Naive thymus-derived CD4-positive, alpha-beta T cell (primary cell): ENCODE data around the gene PNLIPRP2. TPM values are rescaled to one million over a fixed set of nuclear protein-coding genes. Genes with fewer than 3 reads are reported as not detected.

ENCODE experiments used
- ATAC-seq: fragments of 150-1000 bp; cut with Tn5 transposase; 2 replicates; pipeline ENCODE4 v1.10.0; 2021; ENCODE audit warnings: mild to moderate bottlenecking, moderate library complexity
- CTCF ChIA-PET: fragments of 350-600 bp; sonication (Branson Sonifier 250); formaldehyde crosslinking; loops from one replicate; lab custom pipeline; 2021; ENCODE audit warnings: antibody characterized with exemption; lab: Charles Lee
- POLR2A ChIA-PET: fragments of 350-600 bp; sonication (Branson Sonifier 250); formaldehyde crosslinking; loops from one replicate; lab custom pipeline; 2021; ENCODE audit warnings: antibody characterized with exemption, inconsistent platforms; lab: Charles Lee
- DNase-seq, 9 donors: peaks; one replicate each; pipeline versions ENCODE4 v3.0.0 to v3.0.0-alpha.2; 2020 to 2022; ENCODE audit warnings: mixed read lengths in 1 of 9
- H3K27ac ChIP-seq: one replicate; pipeline ENCODE4 v1.7.0; 2013; ENCODE audit warnings: mild to moderate bottlenecking, low read depth, low read length, moderate library complexity
- H3K27me3 ChIP-seq, 2 donors: one replicate each; pipeline ENCODE4 v1.7.0; 2013; ENCODE audit warnings: low read length in 2 of 2, mild to moderate bottlenecking in 2 of 2, moderate library complexity in 2 of 2; ENCODE audit not compliant: control insufficient read depth in 2 of 2, insufficient read depth in 2 of 2
- H3K36me3 ChIP-seq, 3 experiments: 1 replicate in 2 of 3; 2 replicates in 1 of 3; pipeline ENCODE4 v1.7.0; 2013; ENCODE audit warnings: low read length in 3 of 3, mild to moderate bottlenecking in 3 of 3, moderate library complexity in 1 of 3; ENCODE audit not compliant: insufficient read depth in 3 of 3, control insufficient read depth in 2 of 3
- H3K4me1 ChIP-seq, 2 donors: one replicate each; pipeline ENCODE4 v1.7.0; 2013; ENCODE audit warnings: low read length in 2 of 2, mild to moderate bottlenecking in 2 of 2, moderate library complexity in 1 of 2; ENCODE audit not compliant: control insufficient read depth in 2 of 2, insufficient read depth in 2 of 2
- H3K4me3 ChIP-seq: 2 replicates; pipeline ENCODE4 v1.7.0; 2013; ENCODE audit warnings: mild to moderate bottlenecking, low read length
- H3K9me3 ChIP-seq, 3 experiments: 1 replicate in 2 of 3; 2 replicates in 1 of 3; pipeline ENCODE4 v1.7.0; 2013; ENCODE audit warnings: low read length in 3 of 3; ENCODE audit not compliant: control insufficient read depth in 2 of 3
- H3K27ac Mint-ChIP-seq, 9 donors: one replicate each; pipeline ENCODE4 v1.8.0; 2020 to 2022; ENCODE audit warnings: mixed read lengths in 9 of 9, mild to moderate bottlenecking in 8 of 9, moderate library complexity in 5 of 9, inconsistent platforms in 2 of 9
- H3K27me3 Mint-ChIP-seq, 5 donors: one replicate each; pipeline ENCODE4 v1.8.0; 2021 to 2022; ENCODE audit warnings: mixed read lengths in 5 of 5, mild to moderate bottlenecking in 1 of 5
- H3K36me3 Mint-ChIP-seq, 5 donors: one replicate each; pipeline ENCODE4 v1.8.0; 2020 to 2022; ENCODE audit warnings: mixed read lengths in 5 of 5, mild to moderate bottlenecking in 3 of 5, inconsistent platforms in 1 of 5
- H3K4me1 Mint-ChIP-seq, 7 donors: one replicate each; pipeline ENCODE4 v1.8.0; 2020 to 2022; ENCODE audit warnings: mixed read lengths in 7 of 7, mild to moderate bottlenecking in 3 of 7, inconsistent platforms in 1 of 7
- H3K4me3 Mint-ChIP-seq, 10 donors: one replicate each; pipeline ENCODE4 v1.8.0; 2020 to 2022; ENCODE audit warnings: mild to moderate bottlenecking in 10 of 10, mixed read lengths in 10 of 10, moderate library complexity in 6 of 10, inconsistent platforms in 2 of 10
- H3K9me3 Mint-ChIP-seq, 11 donors: one replicate each; pipeline ENCODE4 v1.8.0; 2020 to 2022; ENCODE audit warnings: mixed read lengths in 11 of 11, mild to moderate bottlenecking in 4 of 11, inconsistent platforms in 1 of 11, moderate library complexity in 1 of 11
- intact Hi-C, 2 donors: fragments of 100-400 bp; cut with micrococcal nuclease; formaldehyde crosslinking; loops; one replicate each; pipeline ENCODE4 v1.15.1; 2023
- polyA plus RNA-seq, 2 donors: library from polyadenylated mRNA; unstranded; fragments of 300-500 nt; fragmentation: Illumina TruSeq; gene quantifications; one replicate each; pipeline ENCODE4 v1.2.3, GENCODE V29; 2021
- total RNA-seq, 6 experiments: library from RNA in 5 of 6; stranded (reverse) in 5 of 6; gene quantifications; 1 replicate in 5 of 6; 2 replicates in 1 of 6; pipeline ENCODE4 v1.2.3 and lab custom pipeline; 2021 to 2026

PNLIPRP2 gene
- total and polyA plus RNA-seq, 7 experiments from 2014 or later: not detected

DNA sequence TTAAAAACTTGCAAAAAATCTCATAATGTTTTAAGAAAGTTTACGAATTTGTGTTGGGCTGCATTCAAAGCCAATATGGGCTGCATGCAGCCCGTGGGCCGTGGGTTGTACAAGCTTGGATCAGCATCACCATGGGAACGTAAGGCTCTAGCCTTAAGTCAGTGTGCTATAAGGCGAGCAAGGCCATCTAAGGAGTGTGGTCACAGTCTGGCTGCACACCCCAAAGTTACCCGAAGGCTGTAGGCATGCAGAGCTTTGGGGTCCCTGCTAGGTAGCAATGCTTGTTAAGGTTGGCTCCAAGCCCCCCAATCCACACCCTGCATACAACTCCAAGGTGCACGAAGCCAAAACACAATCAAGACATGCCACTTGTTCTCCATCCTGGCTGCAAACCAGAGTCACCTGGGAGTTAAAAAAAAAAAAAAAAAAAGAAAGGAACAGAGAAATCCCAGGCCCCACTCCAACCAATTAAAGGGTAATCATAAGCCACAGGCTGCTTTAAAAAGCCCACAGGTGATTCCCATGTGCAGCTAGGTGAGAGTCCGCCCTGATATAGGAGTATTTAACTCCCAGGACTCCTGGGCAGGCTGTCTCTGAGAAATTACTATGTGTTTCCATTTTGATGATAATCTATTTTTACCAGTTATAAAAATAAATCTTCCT lies 8.5 kb upstream of the PNLIPRP2 start:
- H3K4me1 Mint-ChIP-seq: no peaks in the 10 kb centered on the region
- Histone ChIP-seq H3K4me3 (no peak overlapping the region), H3K27ac (no peak overlapping the region), H3K9me3 (peaks cover 0 to 5% (median 0%) of the 10 kb centered on the region in 3 experiments), H3K4me1 (no peaks in the 10 kb centered on the region), H3K27me3 (no peaks in the 10 kb centered on the region), H3K36me3 (no peaks in the 10 kb centered on the region)
- CTCF ChIA-PET: no interaction called here
- no peak for DNase-seq
- no peak overlapping the region for H3K4me3 Mint-ChIP-seq
- intact Hi-C loops: no loop called here
- no peak overlapping the region for H3K27ac Mint-ChIP-seq
- no peak for ATAC-seq
- peaks cover 0 to 10% (median 2%) of the 10 kb centered on the region in 11 donors for H3K9me3 Mint-ChIP-seq
- H3K27me3 Mint-ChIP-seq: peaks cover 0 to 52% (median 24%) of the 10 kb centered on the region in 5 donors
- no peaks in the 10 kb centered on the region for H3K36me3 Mint-ChIP-seq
- POLR2A ChIA-PET: no interaction called here

- CTCF ChIA-PET: no interaction called here
- no peak for DNase-seq
- Histone ChIP-seq H3K4me1 (no peaks in the 10 kb centered on the region), H3K9me3 (peaks cover 0 to 5% (median 0%) of the 10 kb centered on the region in 3 experiments), H3K27me3 (no peaks in the 10 kb centered on the region), H3K27ac (no peak overlapping the region), H3K36me3 (no peaks in the 10 kb centered on the region), H3K4me3 (no peak overlapping the region)
- no peak overlapping the region for H3K4me3 Mint-ChIP-seq
- no peaks in the 10 kb centered on the region for H3K36me3 Mint-ChIP-seq
- H3K27ac Mint-ChIP-seq: no peak overlapping the region
- no peaks in the 10 kb centered on the region for H3K4me1 Mint-ChIP-seq
- peaks cover 0 to 48% (median 22%) of the 10 kb centered on the region in 5 donors for H3K27me3 Mint-ChIP-seq
- H3K9me3 Mint-ChIP-seq: peaks cover 0 to 12% (median 2%) of the 10 kb centered on the region in 11 donors
- ATAC-seq: no peak
- intact Hi-C loops: no loop called here
- POLR2A ChIA-PET: no interaction called here
Observed at GRCh38 chr10:116613471-116613870, 7.3 kb upstream of the PNLIPRP2 start.

- no peak overlapping the region for H3K27ac Mint-ChIP-seq
- H3K27ac ChIP-seq: no peak overlapping the region
- intact Hi-C loops: no loop called here
- ChIA-PET POLR2A (no interaction called here), CTCF (no interaction called here)
- ATAC-seq (no peak), DNase-seq (no peak)
- no peaks in the 10 kb centered on the region for H3K36me3 ChIP-seq
- peaks cover 0 to 5% (median 0%) of the 10 kb centered on the region in 3 experiments for H3K9me3 ChIP-seq
- H3K36me3 Mint-ChIP-seq: no peaks in the 10 kb centered on the region
- H3K4me1 ChIP-seq: no peaks in the 10 kb centered on the region
- no peak overlapping the region for H3K4me3 Mint-ChIP-seq
- H3K27me3 ChIP-seq: no peaks in the 10 kb centered on the region
- peaks cover 0 to 12% (median 2%) of the 10 kb centered on the region in 11 donors for H3K9me3 Mint-ChIP-seq
- no peak overlapping the region for H3K4me3 ChIP-seq
- H3K4me1 Mint-ChIP-seq: no peaks in the 10 kb centered on the region
- peaks cover 0 to 38% (median 14%) of the 10 kb centered on the region in 5 donors for H3K27me3 Mint-ChIP-seq
Observed at GRCh38 chr10:116614796-116615195, 6.0 kb upstream of the PNLIPRP2 start.

DNA sequence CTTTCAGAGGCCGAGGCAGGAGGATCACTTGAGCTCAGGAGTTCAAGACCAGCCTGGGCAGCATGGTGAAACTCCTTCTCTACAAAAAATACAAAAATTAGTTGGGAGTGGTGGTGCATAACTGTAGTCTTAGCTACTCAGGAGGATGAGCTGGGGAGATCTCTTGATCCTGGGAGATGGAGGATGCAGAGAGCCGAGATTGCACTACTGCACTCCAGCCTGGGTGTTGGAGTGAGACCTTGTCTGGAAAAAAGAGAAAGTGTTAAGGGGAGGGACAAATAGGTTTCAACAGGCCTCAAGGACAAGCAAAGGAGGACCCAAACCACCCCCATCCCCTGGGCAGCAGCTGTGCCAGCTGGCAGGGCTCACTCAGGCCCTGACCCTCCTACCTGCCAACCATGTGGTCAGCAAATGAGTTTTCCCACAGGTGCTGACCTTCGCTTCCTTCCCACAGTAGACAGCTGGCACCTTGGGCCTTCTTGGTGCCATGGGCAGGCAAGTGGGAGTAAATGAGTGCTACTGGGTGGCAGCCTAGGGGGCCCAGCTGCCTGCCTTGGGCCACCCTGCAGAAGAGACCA lies 5.5 kb upstream of the PNLIPRP2 start:
- ATAC-seq (no peak), DNase-seq (no peak)
- H3K4me3 ChIP-seq: no peak overlapping the region
- no peak overlapping the region for H3K27ac ChIP-seq
- Mint-ChIP-seq H3K9me3 (peaks cover 0 to 12% (median 2%) of the 10 kb centered on the region in 11 donors), H3K36me3 (no peaks in the 10 kb centered on the region), H3K4me3 (no peak overlapping the region), H3K4me1 (no peaks in the 10 kb centered on the region), H3K27ac (no peak overlapping the region), H3K27me3 (peaks cover 0 to 33% (median 12%) of the 10 kb centered on the region in 5 donors)
- intact Hi-C loops: no loop called here
- peaks cover 0 to 3% (median 0%) of the 10 kb centered on the region in 3 experiments for H3K9me3 ChIP-seq
- CTCF ChIA-PET: no interaction called here
- H3K27me3 ChIP-seq: no peaks in the 10 kb centered on the region
- POLR2A ChIA-PET: no interaction called here
- no peaks in the 10 kb centered on the region for H3K36me3 ChIP-seq
- no peaks in the 10 kb centered on the region for H3K4me1 ChIP-seq

- POLR2A ChIA-PET: no interaction called here
- H3K4me3 Mint-ChIP-seq: no peak overlapping the region
- peaks cover 0 to 4% (median 0%) of the 10 kb centered on the region in 11 donors for H3K9me3 Mint-ChIP-seq
Observed at GRCh38 chr10:116621476-116621875, 723 bp downstream of the PNLIPRP2 start.

GRCh38 chr10:116621934-116622655 lies 1.3 kb downstream of the PNLIPRP2 start:
- peaks cover 0 to 6% (median 0%) of the 10 kb centered on the region in 7 donors for H3K4me1 Mint-ChIP-seq
- no peaks in the 10 kb centered on the region for H3K27me3 ChIP-seq
- H3K4me3 ChIP-seq: no peak overlapping the region
- no peaks in the 10 kb centered on the region for H3K36me3 Mint-ChIP-seq
- no peak for DNase-seq
- H3K9me3 Mint-ChIP-seq: peaks cover 0 to 4% (median 0%) of the 10 kb centered on the region in 11 donors
- CTCF ChIA-PET: no interaction called here
- no peaks in the 10 kb centered on the region for H3K9me3 ChIP-seq
- ATAC-seq: no peak
- no peak overlapping the region for H3K4me3 Mint-ChIP-seq
- H3K4me1 ChIP-seq: no peaks in the 10 kb centered on the region
- H3K27ac Mint-ChIP-seq: no peak overlapping the region
- no peak overlapping the region for H3K27ac ChIP-seq
- intact Hi-C loops: no loop called here
- peaks cover 4 to 53% (median 35%) of the 10 kb centered on the region in 5 donors for H3K27me3 Mint-ChIP-seq
- no peaks in the 10 kb centered on the region for H3K36me3 ChIP-seq
- POLR2A ChIA-PET: no interaction called here

More at GRCh38 chr10:116621476-116621875, 723 bp downstream of the PNLIPRP2 start:
- no peak for DNase-seq
- H3K4me1 ChIP-seq: no peaks in the 10 kb centered on the region
- intact Hi-C loops: no loop called here
- CTCF ChIA-PET: no interaction called here
- no peaks in the 10 kb centered on the region for H3K36me3 Mint-ChIP-seq
- no peak for ATAC-seq
- H3K9me3 ChIP-seq: no peaks in the 10 kb centered on the region
- no peaks in the 10 kb centered on the region for H3K36me3 ChIP-seq
- H3K27me3 ChIP-seq: no peaks in the 10 kb centered on the region
- H3K4me3 ChIP-seq: no peak overlapping the region
- H3K27ac ChIP-seq: no peak overlapping the region
- peaks cover 0 to 6% (median 0%) of the 10 kb centered on the region in 7 donors for H3K4me1 Mint-ChIP-seq
- H3K27me3 Mint-ChIP-seq: peaks cover 1 to 47% (median 29%) of the 10 kb centered on the region in 5 donors
- no peak overlapping the region for H3K27ac Mint-ChIP-seq
